HTERT RPE-1 (cell line): ENCODE measurements around the gene TNFAIP8L1.
"Not testable (repeated sequence)": the region's sequence is repeated elsewhere in the genome, so short reads cannot be mapped to it uniquely, and the experiment has no call there.

ENCODE experiments used
- in situ Hi-C: fragments of 300-500 bp; cut with MboI; formaldehyde crosslinking; loops from 4 replicates; pipeline ENCODE4 v1.14.3; 2020; ENCODE audit warnings: low sequenced_read_pairs

TNFAIP8L1 gene

GRCh38 chr19:4675346-4675745 is 36.0 kb downstream of the TNFAIP8L1 start:
- in situ Hi-C loops: no loop called here

- in situ Hi-C loops: no loop called here
These were observed 37.8 kb downstream of the TNFAIP8L1 start for GRCh38 chr19:4676955-4677731.

- in situ Hi-C loops: no loop called here
These were observed 39.8 kb downstream of the TNFAIP8L1 start for GRCh38 chr19:4678881-4679790.

DNA sequence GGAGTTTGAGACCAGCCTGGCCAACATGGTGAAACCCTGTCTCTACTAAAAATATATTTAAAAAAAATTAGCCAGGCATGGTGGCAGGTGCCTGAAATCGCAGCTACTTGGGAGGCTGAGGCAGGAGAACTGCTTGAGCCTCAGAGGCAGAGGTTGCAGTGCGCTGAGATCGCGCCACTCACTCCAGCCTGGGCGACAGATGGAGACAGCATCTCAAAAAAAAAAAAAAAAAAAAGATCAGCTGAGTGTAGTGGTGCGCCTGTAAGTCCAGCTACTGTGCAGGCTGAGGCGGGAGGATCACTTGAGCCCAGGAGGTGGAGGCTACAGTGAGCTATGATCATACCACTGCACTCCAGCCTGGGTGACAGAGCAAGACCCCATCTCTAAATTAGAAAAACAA is 40.7 kb downstream of the TNFAIP8L1 start:
- in situ Hi-C loops: not testable (repeated sequence)

DNA sequence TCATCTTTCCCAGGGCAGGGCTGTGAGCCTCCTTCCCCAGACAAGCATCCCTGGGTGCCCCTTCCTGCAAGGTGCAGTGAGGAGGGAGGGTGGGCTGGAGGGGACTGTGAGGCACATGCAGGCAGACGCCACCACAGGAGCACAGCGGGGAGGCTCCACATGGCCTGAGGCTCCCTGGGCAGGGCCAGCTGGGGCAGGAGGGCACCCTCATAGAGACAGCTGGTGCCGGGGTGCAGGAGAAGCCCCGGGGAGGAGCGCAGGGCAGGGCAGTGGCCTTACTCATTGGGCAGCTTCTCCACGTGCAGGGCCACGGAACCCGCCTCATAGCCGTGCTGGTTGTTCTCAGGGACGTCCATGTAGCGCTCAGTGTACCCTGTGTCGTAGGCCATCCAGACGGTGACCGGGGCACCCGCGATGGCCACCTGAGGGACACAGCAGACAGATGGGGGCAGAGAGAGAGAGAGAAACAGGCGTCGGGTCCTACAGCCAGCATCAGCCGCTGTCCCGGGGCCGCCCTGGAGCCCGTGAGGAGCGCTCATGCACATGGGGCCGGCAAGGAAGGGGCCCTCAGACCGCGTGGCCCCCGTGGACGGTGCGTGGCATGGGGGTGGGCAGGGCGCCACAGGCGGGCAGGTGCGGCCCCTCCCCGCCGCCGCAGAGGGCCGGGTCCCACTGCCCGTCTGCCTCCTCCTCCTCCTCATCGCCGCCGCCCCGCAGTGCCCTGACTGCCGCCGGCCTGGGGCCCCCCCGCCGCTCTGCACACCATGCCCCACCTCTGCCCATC is 43.3 kb downstream of the TNFAIP8L1 start:
- in situ Hi-C loops: no loop called here

GRCh38 chr19:4684312-4685095 is 45.2 kb downstream of the TNFAIP8L1 start:
- in situ Hi-C loops: no loop called here

- in situ Hi-C loops: no loop called here
These were observed 47.4 kb downstream of the TNFAIP8L1 start for GRCh38 chr19:4686700-4687099.

GRCh38 chr19:4687396-4687795 is 48.1 kb downstream of the TNFAIP8L1 start:
- in situ Hi-C loops: no loop called here

- in situ Hi-C loops: no loop called here
These were observed 49.3 kb downstream of the TNFAIP8L1 start for GRCh38 chr19:4688587-4688986.

DNA sequence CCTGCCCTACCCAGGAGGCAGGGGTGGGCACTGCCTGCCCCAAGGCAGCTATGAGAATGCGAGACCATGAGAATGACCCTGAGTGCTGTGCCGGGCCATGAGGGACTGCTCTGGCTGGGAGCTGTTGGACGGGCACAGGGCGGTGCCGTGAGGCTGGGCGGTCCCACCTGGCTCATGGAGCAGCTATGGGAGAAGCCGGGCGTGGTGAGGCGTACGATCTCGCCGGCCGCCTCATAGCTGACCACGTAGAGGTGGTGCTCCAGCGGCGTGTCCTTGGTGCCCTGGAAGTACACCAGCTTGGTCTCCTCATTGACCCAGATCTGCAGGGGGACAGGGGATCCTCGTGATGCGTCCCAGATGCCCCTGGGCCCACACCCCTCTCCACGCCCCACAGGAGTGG is 50.1 kb downstream of the TNFAIP8L1 start:
- in situ Hi-C loops: no loop called here

- in situ Hi-C loops: no loop called here
These were observed 51.0 kb downstream of the TNFAIP8L1 start for GRCh38 chr19:4690361-4690760.

- in situ Hi-C loops: no loop called here
These were observed 52.1 kb downstream of the TNFAIP8L1 start for GRCh38 chr19:4691373-4691772.

DNA sequence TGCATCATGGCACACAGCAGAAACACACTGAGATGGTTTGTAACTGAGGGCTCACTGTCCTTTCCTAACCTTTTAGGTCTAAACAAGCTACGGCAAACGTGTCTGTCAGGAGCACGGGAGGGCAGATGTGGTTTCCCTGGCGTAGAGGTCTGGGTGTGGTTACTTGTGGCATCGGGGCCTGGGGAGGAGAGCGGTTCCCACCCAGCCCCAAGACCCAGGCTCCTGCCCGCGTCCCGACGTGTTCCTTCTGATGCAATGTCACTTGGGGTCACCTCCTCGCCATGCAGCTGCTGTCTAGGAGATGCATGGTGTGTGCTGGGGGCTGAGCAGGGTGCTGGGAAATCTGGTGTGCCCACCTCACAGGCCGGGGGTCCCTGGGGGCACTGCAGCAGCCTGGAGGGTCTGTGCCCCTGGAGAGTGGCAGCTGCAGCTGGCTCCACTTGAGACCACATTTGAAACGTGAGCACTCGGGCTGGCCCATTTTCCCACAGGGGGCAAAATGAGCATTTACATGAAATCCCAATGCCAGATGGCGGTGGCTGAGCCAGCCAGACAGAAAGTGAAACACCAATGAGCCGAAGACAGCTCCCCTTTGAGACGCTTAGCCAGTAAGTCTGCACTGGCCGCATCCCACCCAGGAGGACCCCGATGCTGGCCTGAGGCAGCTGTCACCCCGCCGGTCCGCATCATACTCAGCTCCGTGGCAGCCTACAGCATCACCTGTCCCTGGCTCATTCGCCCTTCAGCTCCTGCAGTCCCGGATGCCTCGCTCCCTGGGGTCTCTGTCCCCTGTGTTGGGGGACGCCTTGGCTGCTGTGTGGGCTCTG is 53.1 kb downstream of the TNFAIP8L1 start:
- in situ Hi-C loops: no loop called here

GRCh38 chr19:4693078-4693350 is 53.7 kb downstream of the TNFAIP8L1 start:
- in situ Hi-C loops: no loop called here

GRCh38 chr19:4693471-4694121 is 54.3 kb downstream of the TNFAIP8L1 start:
- in situ Hi-C loops: no loop called here

DNA sequence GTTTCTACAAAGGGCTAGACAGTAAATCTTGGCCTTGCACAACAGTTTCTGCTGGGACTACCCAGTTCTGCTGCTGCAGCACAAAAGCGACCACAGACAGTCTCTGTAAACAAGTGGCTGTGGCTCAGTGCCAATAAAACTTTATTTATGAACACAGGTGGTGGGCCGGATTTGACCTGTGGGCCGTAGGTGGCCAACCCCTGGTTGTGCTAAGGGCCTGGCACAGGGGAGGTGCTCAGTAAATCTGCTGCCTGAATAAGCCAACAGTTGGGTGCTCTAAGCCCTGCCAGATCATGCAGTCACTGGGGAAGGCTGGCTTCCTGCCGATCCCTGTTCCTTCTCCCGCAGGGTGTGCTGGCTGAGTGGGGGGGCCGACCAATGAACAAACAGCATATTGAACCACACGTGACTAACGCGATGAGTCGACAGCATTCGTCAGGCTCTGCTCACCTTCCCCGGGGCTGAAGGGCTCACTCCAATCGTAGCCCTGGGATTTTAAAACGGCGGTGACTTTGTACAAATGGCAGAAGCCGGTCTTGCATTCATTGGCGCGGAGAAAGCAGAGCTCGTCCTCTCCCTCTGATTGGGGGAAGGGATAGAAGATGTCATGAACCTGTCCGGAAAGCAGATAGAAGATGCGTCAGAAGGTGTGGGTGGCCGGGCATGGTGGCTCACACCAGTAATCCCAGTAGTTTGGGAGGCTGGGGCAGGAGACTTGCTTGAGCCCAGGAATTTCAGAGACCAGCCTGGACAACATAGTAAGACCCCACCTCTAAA is 55.1 kb downstream of the TNFAIP8L1 start:
- in situ Hi-C loops: no loop called here

DNA sequence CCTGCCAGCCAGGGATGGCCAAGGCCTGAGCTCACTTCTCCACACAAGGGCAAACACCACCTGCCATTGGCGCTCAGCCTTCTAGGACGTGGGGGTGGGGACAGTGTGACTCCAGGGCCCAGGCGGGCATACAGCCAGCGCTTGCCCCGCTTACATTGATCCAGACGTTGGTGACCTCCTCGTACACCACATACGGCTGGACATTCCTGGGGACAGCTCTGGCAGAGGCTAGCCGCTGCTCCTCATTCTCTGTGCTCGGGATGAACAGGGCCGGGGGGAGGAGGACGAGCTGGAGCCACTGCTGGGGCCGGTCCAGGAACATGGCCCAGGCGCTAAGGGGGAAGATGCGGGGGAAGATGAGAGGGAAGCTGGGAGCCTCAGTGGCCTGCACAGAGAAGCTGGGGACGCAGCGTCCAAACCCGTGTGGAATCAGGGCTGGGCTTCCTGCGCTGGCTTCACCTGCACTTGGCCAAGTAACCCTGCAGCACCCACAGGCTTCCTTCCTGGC is 56.0 kb downstream of the TNFAIP8L1 start:
- in situ Hi-C loops: no loop called here

- in situ Hi-C loops: no loop called here
These were observed 58.0 kb downstream of the TNFAIP8L1 start for GRCh38 chr19:4697304-4697703.
